ENCODE results near the gene ZNF500.

ZNF500 gene

DNA sequence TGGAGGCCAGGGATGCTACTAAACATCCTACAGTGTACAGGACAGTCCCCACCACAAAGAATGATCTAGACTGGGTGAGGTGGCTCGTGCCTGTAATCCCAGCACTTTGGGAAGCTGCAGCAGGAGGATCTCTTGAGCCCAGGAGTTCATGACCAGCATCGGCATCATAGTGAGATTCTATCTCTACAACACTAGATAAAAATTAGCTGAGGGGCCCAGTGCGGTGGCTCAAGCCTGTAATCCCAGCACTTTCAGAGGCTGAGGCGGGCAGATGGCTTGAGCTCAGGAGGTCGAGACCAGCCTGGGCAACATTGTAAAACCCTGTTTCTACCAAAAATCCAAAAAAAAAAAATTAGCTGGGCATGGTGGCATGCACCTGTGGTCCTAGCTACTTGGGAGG, 5.4 kb upstream of the ZNF500 start:
- no peaks in the 10 kb centered on the region for H3K9me3 ChIP-seq (ENCODE audit: insufficient read depth, low read length)
- H3K36me3 ChIP-seq (ENCODE audit: low read length), result no peaks in the 10 kb centered on the region
- TF ChIP-seq, protein P1, sequence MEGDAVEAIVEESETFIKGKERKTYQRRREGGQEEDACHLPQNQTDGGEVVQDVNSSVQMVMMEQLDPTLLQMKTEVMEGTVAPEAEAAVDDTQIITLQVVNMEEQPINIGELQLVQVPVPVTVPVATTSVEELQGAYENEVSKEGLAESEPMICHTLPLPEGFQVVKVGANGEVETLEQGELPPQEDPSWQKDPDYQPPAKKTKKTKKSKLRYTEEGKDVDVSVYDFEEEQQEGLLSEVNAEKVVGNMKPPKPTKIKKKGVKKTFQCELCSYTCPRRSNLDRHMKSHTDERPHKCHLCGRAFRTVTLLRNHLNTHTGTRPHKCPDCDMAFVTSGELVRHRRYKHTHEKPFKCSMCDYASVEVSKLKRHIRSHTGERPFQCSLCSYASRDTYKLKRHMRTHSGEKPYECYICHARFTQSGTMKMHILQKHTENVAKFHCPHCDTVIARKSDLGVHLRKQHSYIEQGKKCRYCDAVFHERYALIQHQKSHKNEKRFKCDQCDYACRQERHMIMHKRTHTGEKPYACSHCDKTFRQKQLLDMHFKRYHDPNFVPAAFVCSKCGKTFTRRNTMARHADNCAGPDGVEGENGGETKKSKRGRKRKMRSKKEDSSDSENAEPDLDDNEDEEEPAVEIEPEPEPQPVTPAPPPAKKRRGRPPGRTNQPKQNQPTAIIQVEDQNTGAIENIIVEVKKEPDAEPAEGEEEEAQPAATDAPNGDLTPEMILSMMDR (IDR thresholded peaks at IDR 0.05; ENCODE audit: insufficient read depth, low read length, poor library complexity, severe bottlenecking), result no peak
- no peak for TF ChIP-seq EZH2phosphoT487 (conservative IDR thresholded peaks at IDR 0.05; ENCODE audit: low read length)
- H2AFZ ChIP-seq (ENCODE audit: low read depth, low read length, severe bottlenecking), result no peak overlapping the region
- no peak overlapping the region for H3K27ac ChIP-seq (ENCODE audit: low read depth, low read length)
- H3K9ac ChIP-seq (ENCODE audit: low read length), result no peak overlapping the region
- no peak overlapping the region for H3K4me2 ChIP-seq (ENCODE audit: low read depth, low read length, poor library complexity, severe bottlenecking)
- peaks cover 24% of the 10 kb centered on the region for H3F3A ChIP-seq (ENCODE audit: insufficient read depth)
- H3K27me3 ChIP-seq (ENCODE audit: low read length), result no peaks in the 10 kb centered on the region
- no peak overlapping the region for H3K4me3 ChIP-seq (ENCODE audit: insufficient read depth, low read length, poor library complexity, severe bottlenecking)
- H4K20me1 ChIP-seq (ENCODE audit: low read depth, low read length), result no peaks in the 10 kb centered on the region
- no peaks in the 10 kb centered on the region for H3K9me2 ChIP-seq (replicated peaks; ENCODE audit: insufficient read depth, low read length)
- H3K79me2 ChIP-seq (ENCODE audit: insufficient read depth, low read length), result no peaks in the 10 kb centered on the region

- H3F3A ChIP-seq (ENCODE audit: insufficient read depth), result peaks cover 24% of the 10 kb centered on the region
- no peak overlapping the region for H3K9ac ChIP-seq (ENCODE audit: low read length)
- H3K9me2 ChIP-seq (replicated peaks; ENCODE audit: insufficient read depth, low read length), result no peaks in the 10 kb centered on the region
- H3K27ac ChIP-seq (ENCODE audit: low read depth, low read length), result no peak overlapping the region
- no peaks in the 10 kb centered on the region for H3K9me3 ChIP-seq (ENCODE audit: insufficient read depth, low read length)
- H4K20me1 ChIP-seq (ENCODE audit: low read depth, low read length), result no peaks in the 10 kb centered on the region
- H3K79me2 ChIP-seq (ENCODE audit: insufficient read depth, low read length), result no peaks in the 10 kb centered on the region
- no peak overlapping the region for H2AFZ ChIP-seq (ENCODE audit: low read depth, low read length, severe bottlenecking)
- no peak overlapping the region for H3K4me3 ChIP-seq (ENCODE audit: insufficient read depth, low read length, poor library complexity, severe bottlenecking)
- H3K36me3 ChIP-seq (ENCODE audit: low read length), result no peaks in the 10 kb centered on the region
- no peak for TF ChIP-seq EZH2phosphoT487 (conservative IDR thresholded peaks at IDR 0.05; ENCODE audit: low read length)
- TF ChIP-seq, protein P1 (IDR thresholded peaks at IDR 0.05; ENCODE audit: insufficient read depth, low read length, poor library complexity, severe bottlenecking), result no peak
- H3K27me3 ChIP-seq (ENCODE audit: low read length), result no peaks in the 10 kb centered on the region
- H3K4me2 ChIP-seq (ENCODE audit: low read depth, low read length, poor library complexity, severe bottlenecking), result no peak overlapping the region
These were observed 4.7 kb upstream of the ZNF500 start for GRCh38 chr16:4771646-4772045.

- no peaks in the 10 kb centered on the region for H3K36me3 ChIP-seq (ENCODE audit: low read length)
- H3K9me3 ChIP-seq (ENCODE audit: insufficient read depth, low read length), result no peaks in the 10 kb centered on the region
- TF ChIP-seq, protein P1 (IDR thresholded peaks at IDR 0.05; ENCODE audit: insufficient read depth, low read length, poor library complexity, severe bottlenecking), result no peak
- no peak for TF ChIP-seq EZH2phosphoT487 (conservative IDR thresholded peaks at IDR 0.05; ENCODE audit: low read length)
- H2AFZ ChIP-seq (ENCODE audit: low read depth, low read length, severe bottlenecking), result peak overlapping the region; percentile 80
- H4K20me1 ChIP-seq (ENCODE audit: low read depth, low read length), result no peaks in the 10 kb centered on the region
- no peaks in the 10 kb centered on the region for H3K79me2 ChIP-seq (ENCODE audit: insufficient read depth, low read length)
- H3K27ac ChIP-seq (ENCODE audit: low read depth, low read length), result no peak overlapping the region
- peak overlapping the region; percentile 66 for H3K4me2 ChIP-seq (ENCODE audit: low read depth, low read length, poor library complexity, severe bottlenecking)
- no peaks in the 10 kb centered on the region for H3K9me2 ChIP-seq (replicated peaks; ENCODE audit: insufficient read depth, low read length)
- no peak overlapping the region for H3K9ac ChIP-seq (ENCODE audit: low read length)
- no peak overlapping the region for H3K4me3 ChIP-seq (ENCODE audit: insufficient read depth, low read length, poor library complexity, severe bottlenecking)
- no peaks in the 10 kb centered on the region for H3K27me3 ChIP-seq (ENCODE audit: low read length)
- H3F3A ChIP-seq (ENCODE audit: insufficient read depth), result peaks cover 24% of the 10 kb centered on the region
These were observed 2.3 kb upstream of the ZNF500 start for GRCh38 chr16:4769306-4769638.

Measured in SU-DHL-6 (cell line).